22Rv1 (cell line): Measurements from ENCODE around the gene WDR6.

Experiments
- CTCF ChIP-seq: fragments of 450-650 bp; IDR thresholded peaks from 2 replicates; pipeline ENCODE4 v1.5.1; 2017; ENCODE audit warnings: mild to moderate bottlenecking
- ZFX ChIP-seq: fragments of 450-650 bp; IDR thresholded peaks from 2 replicates; pipeline ENCODE4 v1.6.1; 2017; ENCODE audit warnings: antibody characterized with exemption, borderline replicate concordance

- TF ChIP-seq CTCF (no peak), ZFX (no peak)
Measured at GRCh38 chr3:49015072-49015471, 7.9 kb downstream of the WDR6 start.
